A673 (cell line): ENCODE measurements around the gene KANK4. TPM values are rescaled to one million over a fixed set of nuclear protein-coding genes. Genes with fewer than 3 reads are reported as not detected.

ENCODE experiments used
- BruUV-seq: library from RNA; stranded (reverse); fragments of 400-500 nt; replicated peaks from 2 replicates; lab custom pipeline; 2021; lab: Mats Ljungman, UMichigan
- CTCF ChIA-PET: fragments of 300-600 bp; sonication (Branson Sonifier 250); formaldehyde crosslinking; loops from one replicate; lab custom pipeline; 2022; ENCODE audit warnings: antibody characterized with exemption; lab: Charles Lee
- POLR2A ChIA-PET: fragments of 300-600 bp; sonication (Branson Sonifier 250); formaldehyde crosslinking; loops from one replicate; lab custom pipeline; 2022; ENCODE audit warnings: antibody characterized with exemption; ENCODE audit not compliant: low non-redundant PET; lab: Charles Lee
- DNase-seq: peaks from one replicate; pipeline ENCODE4 v3.0.0-alpha.2; 2015; ENCODE audit warnings: low spot score
- H3K27ac ChIP-seq: fragments of 200-600 bp; sonication (generic); 2 replicates; pipeline ENCODE4 v1.5.1; 2016; ENCODE audit warnings: mixed run types, low read depth, mild to moderate bottlenecking, mixed read lengths, antibody characterized with exemption, low read length; ENCODE audit not compliant: poor library complexity, severe bottlenecking
- H3K27me3 ChIP-seq: fragments of 200-600 bp; sonication (generic); replicated peaks from 2 replicates; pipeline ENCODE4 v1.6.1; 2017; ENCODE audit warnings: mixed run types, low read depth, mild to moderate bottlenecking, mixed read lengths, antibody characterized with exemption, low read length; ENCODE audit not compliant: insufficient read depth, poor library complexity
- H3K36me3 ChIP-seq: fragments of 200-600 bp; sonication (generic); 2 replicates; pipeline ENCODE4 v1.6.1; 2016; ENCODE audit warnings: mixed run types, mild to moderate bottlenecking, mixed read lengths, antibody characterized with exemption, low read length; ENCODE audit not compliant: insufficient read depth, poor library complexity, severe bottlenecking
- H3K4me1 ChIP-seq: fragments of 200-600 bp; sonication (generic); 2 replicates; pipeline ENCODE4 v1.6.1; 2017; ENCODE audit warnings: mixed run types, mild to moderate bottlenecking, mixed read lengths, antibody characterized with exemption, low read length; ENCODE audit not compliant: insufficient read depth, poor library complexity, severe bottlenecking
- H3K4me3 ChIP-seq: fragments of 200-600 bp; sonication (generic); 2 replicates; pipeline ENCODE4 v1.5.1; 2016; ENCODE audit warnings: low read depth, mixed run types, mild to moderate bottlenecking, mixed read lengths, low read length; ENCODE audit not compliant: poor library complexity, severe bottlenecking
- H3K9me3 ChIP-seq: fragments of 200-600 bp; sonication (generic); 2 replicates; pipeline ENCODE4 v1.6.1; 2016; ENCODE audit warnings: mixed run types, low read depth, mild to moderate bottlenecking, mixed read lengths, antibody characterized with exemption, low read length; ENCODE audit not compliant: poor library complexity, severe bottlenecking
- EZH2 ChIP-seq: fragments of 200-600 bp; sonication (generic); IDR thresholded peaks from 2 replicates; pipeline ENCODE4 v1.6.1; 2017; ENCODE audit warnings: borderline replicate concordance, low read depth, mild to moderate bottlenecking, mixed read lengths, antibody characterized with exemption, low read length; ENCODE audit not compliant: poor library complexity, severe bottlenecking
- intact Hi-C: fragments of 100-400 bp; cut with micrococcal nuclease; formaldehyde crosslinking; loops from one replicate; pipeline ENCODE4 v1.10.0; 2022; ENCODE audit not compliant: unreplicated experiment
- total RNA-seq: library from RNA; stranded (reverse); gene quantifications from 2 replicates; pipeline ENCODE4 v1.2.3, GENCODE V29; 2021
- TF ChIP-seq, protein P1 (sequence below): fragments of 300-800, 200-600 bp; sonication (generic); conservative IDR thresholded peaks from 2 replicates; pipeline ENCODE4 v1.5.1; 2017; ENCODE audit warnings: low read depth, mild to moderate bottlenecking, antibody characterized with exemption, low read length, moderate library complexity, mixed read lengths

KANK4 gene
- total RNA-seq, 1 experiment from 2014 or later = 0.24 TPM

DNA sequence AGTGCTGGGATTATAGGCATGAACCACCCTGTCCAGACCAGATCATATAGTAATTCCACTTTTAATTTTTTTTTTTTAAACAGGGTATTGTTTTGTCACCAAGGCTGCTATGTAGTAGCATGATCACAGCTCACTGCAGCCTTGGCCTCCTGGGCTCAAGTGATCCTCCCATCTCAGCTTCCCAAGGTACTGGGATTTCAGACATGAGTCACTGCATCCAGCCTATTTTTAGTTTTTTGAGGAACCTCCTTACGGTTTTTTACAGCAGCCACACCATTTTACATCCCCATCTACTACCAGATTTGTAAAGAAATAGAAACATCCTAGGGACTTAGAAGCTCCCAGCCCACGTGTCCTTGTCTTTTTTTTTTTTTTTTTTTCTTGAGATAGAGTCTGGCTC is 100.6 kb downstream of the KANK4 start:
- Histone ChIP-seq H3K27ac (no peak overlapping the region), H3K9me3 (no peaks in the 10 kb centered on the region), H3K27me3 (no peaks in the 10 kb centered on the region), H3K4me1 (no peaks in the 10 kb centered on the region), H3K4me3 (no peak overlapping the region), H3K36me3 (no peaks in the 10 kb centered on the region)
- DNase-seq = no peak
- TF ChIP-seq EZH2 = no peak
- TF ChIP-seq, protein P1, sequence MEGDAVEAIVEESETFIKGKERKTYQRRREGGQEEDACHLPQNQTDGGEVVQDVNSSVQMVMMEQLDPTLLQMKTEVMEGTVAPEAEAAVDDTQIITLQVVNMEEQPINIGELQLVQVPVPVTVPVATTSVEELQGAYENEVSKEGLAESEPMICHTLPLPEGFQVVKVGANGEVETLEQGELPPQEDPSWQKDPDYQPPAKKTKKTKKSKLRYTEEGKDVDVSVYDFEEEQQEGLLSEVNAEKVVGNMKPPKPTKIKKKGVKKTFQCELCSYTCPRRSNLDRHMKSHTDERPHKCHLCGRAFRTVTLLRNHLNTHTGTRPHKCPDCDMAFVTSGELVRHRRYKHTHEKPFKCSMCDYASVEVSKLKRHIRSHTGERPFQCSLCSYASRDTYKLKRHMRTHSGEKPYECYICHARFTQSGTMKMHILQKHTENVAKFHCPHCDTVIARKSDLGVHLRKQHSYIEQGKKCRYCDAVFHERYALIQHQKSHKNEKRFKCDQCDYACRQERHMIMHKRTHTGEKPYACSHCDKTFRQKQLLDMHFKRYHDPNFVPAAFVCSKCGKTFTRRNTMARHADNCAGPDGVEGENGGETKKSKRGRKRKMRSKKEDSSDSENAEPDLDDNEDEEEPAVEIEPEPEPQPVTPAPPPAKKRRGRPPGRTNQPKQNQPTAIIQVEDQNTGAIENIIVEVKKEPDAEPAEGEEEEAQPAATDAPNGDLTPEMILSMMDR = no peak
- ChIA-PET POLR2A (no interaction called here), CTCF (no interaction called here)
- BruUV-seq = no TSS peak
- intact Hi-C loops = no loop called here

DNA sequence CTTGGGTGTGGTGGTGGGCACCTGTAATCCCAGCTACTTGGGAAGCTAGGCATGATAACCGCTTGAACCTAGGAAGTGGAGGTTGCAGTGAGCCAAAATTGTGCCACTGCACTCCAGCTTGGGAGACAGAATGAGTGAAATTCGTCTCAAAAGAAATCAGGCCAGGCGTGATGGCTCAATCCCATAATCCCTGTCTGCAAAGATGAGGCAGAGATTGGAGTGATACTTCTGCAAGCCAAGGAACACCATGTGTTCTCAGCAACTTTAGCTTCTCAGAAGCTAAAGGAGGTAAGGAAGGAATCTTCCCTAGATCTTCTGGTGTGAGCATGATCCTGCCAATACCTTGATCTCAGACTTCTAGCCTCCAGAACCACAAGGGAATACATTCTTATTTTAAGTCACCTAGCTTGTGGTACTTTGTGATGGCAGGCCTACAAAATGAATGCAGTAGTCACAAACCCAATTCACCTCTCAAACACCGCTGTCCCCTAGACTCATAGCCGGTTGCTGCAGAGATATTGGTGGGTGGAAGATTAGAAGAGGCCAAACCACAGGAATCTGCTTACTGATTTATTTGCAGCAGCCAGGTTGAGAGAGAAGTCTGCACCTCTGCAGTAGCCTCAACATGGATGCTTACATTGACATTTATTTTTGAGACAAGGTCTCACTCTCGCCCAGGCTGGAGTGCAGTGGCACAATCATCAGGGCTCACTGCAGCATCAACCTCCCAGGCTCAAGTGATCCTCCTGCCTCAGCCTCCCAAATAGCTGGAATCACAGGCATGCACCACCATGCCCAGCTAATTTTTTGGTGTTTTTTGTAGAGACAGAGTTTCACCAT is 105.9 kb downstream of the KANK4 start:
- Histone ChIP-seq H3K9me3 (peaks cover 23% of the 10 kb centered on the region), H3K27me3 (no peaks in the 10 kb centered on the region), H3K27ac (no peak overlapping the region), H3K36me3 (no peaks in the 10 kb centered on the region), H3K4me1 (no peaks in the 10 kb centered on the region), H3K4me3 (no peak overlapping the region)
- intact Hi-C loops = no loop called here
- DNase-seq = no peak
- ChIA-PET CTCF (no interaction called here), POLR2A (no interaction called here)
- TF ChIP-seq, protein P1 = no peak
- no peak for TF ChIP-seq EZH2
- BruUV-seq = no TSS peak

DNA sequence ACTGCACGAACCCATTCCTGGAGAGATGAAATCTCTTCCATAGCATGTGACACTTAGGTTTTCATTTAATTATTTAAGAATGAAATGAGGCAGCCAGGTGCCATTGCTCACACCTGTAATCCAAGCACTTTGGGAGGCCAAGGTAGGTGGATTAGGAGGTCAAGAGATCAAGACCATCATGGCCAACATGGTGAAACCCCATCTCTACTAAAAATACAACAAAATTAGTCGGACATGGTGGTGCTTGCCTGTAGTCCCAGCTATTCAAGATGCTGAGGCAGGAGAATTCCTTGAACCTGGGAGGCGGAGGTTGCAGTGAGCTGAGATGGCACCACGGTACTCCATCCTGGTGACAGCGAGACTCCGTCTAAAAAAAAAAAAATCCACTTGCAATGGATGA is 106.8 kb downstream of the KANK4 start:
- ChIA-PET POLR2A (no interaction called here), CTCF (no interaction called here)
- BruUV-seq = no TSS peak
- Histone ChIP-seq H3K4me3 (no peak overlapping the region), H3K27ac (no peak overlapping the region), H3K36me3 (no peaks in the 10 kb centered on the region), H3K9me3 (peaks cover 25% of the 10 kb centered on the region), H3K27me3 (no peaks in the 10 kb centered on the region), H3K4me1 (no peaks in the 10 kb centered on the region)
- intact Hi-C loops = no loop called here
- no peak for DNase-seq
- TF ChIP-seq EZH2 = no peak
- TF ChIP-seq, protein P1 = no peak
